ENCODE measurements around the gene S100P. TPM values are rescaled to one million over a fixed set of nuclear protein-coding genes. Genes with fewer than 3 reads are reported as not detected.

Gene S100P
- total RNA-seq, 2 experiments from 2014 or later, result not detected

- no peak overlapping the region for H3K27ac ChIP-seq (ENCODE audit: low read depth, low read length, poor library complexity, severe bottlenecking)
- no peak overlapping the region for H3K4me2 ChIP-seq (ENCODE audit: low read length)
- BruUV-seq (replicated peaks), result no TSS peak
- ChIA-PET POLR2A (interaction anchor here (0.6 to 2.7 kb wide), 6 partner anchors 17 to 349 kb away, joined by 3 to 12 read pairs (median 6); partner anchors contain the start of genes GRPEL1 and MRFAP1), CTCF (ENCODE audit: unreplicated experiment) (interaction anchor here (0.7 to 1.2 kb wide), 2 partner anchors 45 to 154 kb away, joined by 3 to 5 read pairs; a partner anchor contains a TSS)
- intact Hi-C loops (cut with micrococcal nuclease; ENCODE audit: unreplicated experiment), result no loop called here
- H3K9me2 ChIP-seq (ENCODE audit: insufficient read depth, low read length), result no peaks in the 10 kb centered on the region
- no peak overlapping the region for H3K4me3 ChIP-seq (ENCODE audit: low read depth, low read length, poor library complexity, severe bottlenecking)
- H2AFZ ChIP-seq (ENCODE audit: low read length), result no peak overlapping the region
- no peak for TF ChIP-seq EZH2phosphoT487 (IDR thresholded peaks at IDR 0.05; ENCODE audit: borderline replicate concordance, low read depth, low read length)
- TF ChIP-seq, protein P1, sequence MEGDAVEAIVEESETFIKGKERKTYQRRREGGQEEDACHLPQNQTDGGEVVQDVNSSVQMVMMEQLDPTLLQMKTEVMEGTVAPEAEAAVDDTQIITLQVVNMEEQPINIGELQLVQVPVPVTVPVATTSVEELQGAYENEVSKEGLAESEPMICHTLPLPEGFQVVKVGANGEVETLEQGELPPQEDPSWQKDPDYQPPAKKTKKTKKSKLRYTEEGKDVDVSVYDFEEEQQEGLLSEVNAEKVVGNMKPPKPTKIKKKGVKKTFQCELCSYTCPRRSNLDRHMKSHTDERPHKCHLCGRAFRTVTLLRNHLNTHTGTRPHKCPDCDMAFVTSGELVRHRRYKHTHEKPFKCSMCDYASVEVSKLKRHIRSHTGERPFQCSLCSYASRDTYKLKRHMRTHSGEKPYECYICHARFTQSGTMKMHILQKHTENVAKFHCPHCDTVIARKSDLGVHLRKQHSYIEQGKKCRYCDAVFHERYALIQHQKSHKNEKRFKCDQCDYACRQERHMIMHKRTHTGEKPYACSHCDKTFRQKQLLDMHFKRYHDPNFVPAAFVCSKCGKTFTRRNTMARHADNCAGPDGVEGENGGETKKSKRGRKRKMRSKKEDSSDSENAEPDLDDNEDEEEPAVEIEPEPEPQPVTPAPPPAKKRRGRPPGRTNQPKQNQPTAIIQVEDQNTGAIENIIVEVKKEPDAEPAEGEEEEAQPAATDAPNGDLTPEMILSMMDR (conservative IDR thresholded peaks at IDR 0.05; ENCODE audit: low read length), result no peak
- H3K36me3 ChIP-seq (ENCODE audit: insufficient read depth, low read length), result no peaks in the 10 kb centered on the region
- peaks cover 21% of the 10 kb centered on the region for H3K4me1 ChIP-seq (ENCODE audit: insufficient read depth, low read length, poor library complexity, severe bottlenecking)
- no peak for DNase-seq (ENCODE audit: low spot score)
- no peaks in the 10 kb centered on the region for H3K9me3 ChIP-seq (ENCODE audit: low read length)
- peaks cover 25% of the 10 kb centered on the region for H3K79me2 ChIP-seq (ENCODE audit: insufficient read depth, low read depth, low read length)
- no peaks in the 10 kb centered on the region; the same call in 1 of the 2 replicates for H4K20me1 ChIP-seq (ENCODE audit: insufficient read depth, low read length)
Measured at GRCh38 chr4:6718932-6719610, 25.4 kb downstream of the S100P start.

DNA sequence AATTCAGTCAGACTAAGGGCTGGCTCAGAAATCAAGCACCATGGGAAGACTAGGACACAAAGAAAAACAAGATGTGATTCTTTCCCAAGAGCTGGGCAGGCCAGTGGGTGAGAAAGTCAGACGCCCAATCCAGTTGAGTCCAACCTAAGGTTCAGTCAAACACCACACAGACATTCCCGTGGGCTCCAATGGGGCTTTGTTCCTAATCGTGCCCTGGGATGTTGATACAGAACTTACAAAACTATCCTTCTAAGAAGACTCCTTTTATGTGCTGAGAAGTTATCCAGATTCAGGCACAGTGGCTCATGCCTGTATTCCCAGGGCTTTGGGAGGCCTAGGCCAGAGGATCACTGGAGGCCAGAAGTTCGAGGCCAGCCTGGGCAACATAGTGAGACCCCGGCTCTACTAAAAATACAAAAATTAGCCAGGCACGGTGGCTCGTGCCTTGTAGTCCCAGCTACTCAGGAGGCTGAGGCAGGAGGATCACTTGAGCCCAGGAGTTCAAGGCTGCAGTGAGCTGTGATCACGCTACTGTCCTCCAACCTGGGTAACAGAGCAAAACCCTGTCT lies 26.0 kb downstream of the S100P start:
- peaks cover 21% of the 10 kb centered on the region for H3K4me1 ChIP-seq (ENCODE audit: insufficient read depth, low read length, poor library complexity, severe bottlenecking)
- no TSS peak for BruUV-seq (replicated peaks)
- TF ChIP-seq EZH2phosphoT487 (IDR thresholded peaks at IDR 0.05; ENCODE audit: borderline replicate concordance, low read depth, low read length), result no peak
- TF ChIP-seq, protein P1 (conservative IDR thresholded peaks at IDR 0.05; ENCODE audit: low read length), result no peak
- no peaks in the 10 kb centered on the region; the same call in 1 of the 2 replicates for H4K20me1 ChIP-seq (ENCODE audit: insufficient read depth, low read length)
- CTCF ChIA-PET (ENCODE audit: unreplicated experiment), result interaction anchor here (1.0 to 1.2 kb wide), 2 partner anchors 153 to 154 kb away, joined by 5 read pairs; no protein-coding TSS in a partner anchor
- H3K4me3 ChIP-seq (ENCODE audit: low read depth, low read length, poor library complexity, severe bottlenecking), result no peak overlapping the region
- DNase-seq (ENCODE audit: low spot score), result no peak
- peaks cover 25% of the 10 kb centered on the region for H3K79me2 ChIP-seq (ENCODE audit: insufficient read depth, low read depth, low read length)
- 0 out of 2 replicates have a peak overlapping the region, but pooled peaks have one; percentile 39 for H3K4me2 ChIP-seq (ENCODE audit: low read length)
- no peaks in the 10 kb centered on the region for H3K9me2 ChIP-seq (ENCODE audit: insufficient read depth, low read length)
- H2AFZ ChIP-seq (ENCODE audit: low read length), result no peak overlapping the region
- no peaks in the 10 kb centered on the region for H3K36me3 ChIP-seq (ENCODE audit: insufficient read depth, low read length)
- POLR2A ChIA-PET, result interaction anchor here (0.6 to 1.3 kb wide), 2 partner anchors 189 to 348 kb away, joined by 3 to 5 read pairs; partner anchors contain the start of gene GRPEL1
- no peak overlapping the region for H3K27ac ChIP-seq (ENCODE audit: low read depth, low read length, poor library complexity, severe bottlenecking)
- intact Hi-C loops (cut with micrococcal nuclease; ENCODE audit: unreplicated experiment), result loop anchor here (1.0 to 5.0 kb wide), 5 partner anchors 63 to 351 kb away; partner anchors contain the start of gene KIAA0232
- no peaks in the 10 kb centered on the region for H3K9me3 ChIP-seq (ENCODE audit: low read length)

Measured in OCI-LY7 (cell line).